Measurements from ENCODE around the gene NPTXR.

NPTXR gene

GRCh38 chr22:38773363-38773946 is 70.4 kb downstream of the NPTXR start:
- Mint-ChIP-seq H3K27ac (no peak overlapping the region), H3K36me3 (ENCODE audit: low read depth) (no peaks in the 10 kb centered on the region)

GRCh38 chr22:38772623-38772873 is 71.3 kb downstream of the NPTXR start:
- Mint-ChIP-seq H3K4me3 (no peak overlapping the region), H3K4me1 (ENCODE audit: low read depth) (peaks cover 6% of the 10 kb centered on the region), H3K36me3 (ENCODE audit: low read depth) (no peaks in the 10 kb centered on the region), H3K27ac (no peak overlapping the region), H3K27me3 (no peaks in the 10 kb centered on the region), H3K9me3 (no peaks in the 10 kb centered on the region)

More at GRCh38 chr22:38773363-38773946, 70.4 kb downstream of the NPTXR start:
- Mint-ChIP-seq H3K9me3 (no peaks in the 10 kb centered on the region), H3K27me3 (no peaks in the 10 kb centered on the region), H3K4me3 (no peak overlapping the region), H3K4me1 (ENCODE audit: low read depth) (peaks cover 6% of the 10 kb centered on the region)

DNA sequence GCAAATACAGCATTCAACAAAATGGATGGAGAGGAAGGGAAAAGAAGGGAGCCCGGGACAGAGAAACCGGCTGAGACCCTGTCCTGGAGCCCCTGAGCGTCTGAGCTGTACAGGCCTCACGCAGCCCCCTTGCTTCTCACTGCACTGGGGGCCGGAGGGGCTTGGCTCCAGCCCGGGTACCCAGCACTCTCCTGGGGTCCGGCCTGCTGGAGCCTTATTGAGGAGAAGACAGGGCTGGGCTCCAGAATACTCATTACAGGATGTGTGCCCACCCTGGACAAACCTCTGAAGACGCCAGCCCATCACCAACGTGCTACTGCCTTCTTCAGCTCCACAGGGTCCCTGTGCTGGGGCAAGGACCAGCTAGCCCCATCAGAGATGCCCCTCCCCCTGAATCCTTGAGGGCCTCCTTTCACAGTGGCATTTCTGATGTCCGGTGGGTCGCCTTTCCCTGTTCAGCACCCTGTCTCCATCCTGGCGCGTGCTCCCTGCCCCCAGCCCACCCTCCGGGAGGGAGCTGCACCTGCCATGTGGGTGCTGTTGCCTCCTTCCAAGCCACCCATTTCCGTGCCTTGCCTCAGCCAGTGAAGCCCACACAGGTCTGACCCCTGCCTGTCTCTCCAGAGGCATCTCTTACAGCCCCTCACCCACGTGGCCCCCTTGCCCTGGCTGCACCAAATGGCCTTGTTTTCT is 73.4 kb downstream of the NPTXR start:
- Mint-ChIP-seq H3K9me3 (no peaks in the 10 kb centered on the region), H3K4me3 (no peak overlapping the region), H3K27ac (no peak overlapping the region), H3K4me1 (ENCODE audit: low read depth) (peaks cover 4% of the 10 kb centered on the region), H3K36me3 (ENCODE audit: low read depth) (no peaks in the 10 kb centered on the region), H3K27me3 (no peaks in the 10 kb centered on the region)

Data from stimulated activated naive CD8-positive, alpha-beta T cell treated with anti-CD3 and anti-CD28 coated beads, Interleukin-15, Interleukin-2, amounts not matched to agents 100 ng/mL and 50 ng/mL, for 24 hours (primary cell).